Activated CD4-positive, alpha-beta memory T cell treated with anti-CD3 and anti-CD28 coated beads for 36 hours (primary cell): ENCODE results near the gene CALCOCO1. TPM values are rescaled to one million over a fixed set of nuclear protein-coding genes. Genes with fewer than 3 reads are reported as not detected.
A peak's percentile ranks its signal among the peaks of the same experiment; 100 is the strongest.

Experiments used
- CTCF ChIA-PET: fragments of 350-600 bp; sonication (Branson Sonifier 250); formaldehyde crosslinking; loops from one replicate; lab custom pipeline; 2021; ENCODE audit warnings: antibody characterized with exemption, inconsistent platforms; lab: Charles Lee
- POLR2A ChIA-PET: fragments of 350-600 bp; sonication (Branson Sonifier 250); formaldehyde crosslinking; loops from one replicate; lab custom pipeline; 2021; ENCODE audit warnings: antibody characterized with exemption; lab: Charles Lee
- DNase-seq: peaks from one replicate; pipeline ENCODE4 v3.0.0-alpha.2; 2020
- H3K27ac Mint-ChIP-seq: one replicate; pipeline ENCODE4 v1.8.0; 2021; ENCODE audit warnings: mixed read lengths
- H3K27me3 Mint-ChIP-seq: one replicate; pipeline ENCODE4 v1.8.0; 2021; ENCODE audit warnings: mixed read lengths
- H3K36me3 Mint-ChIP-seq: one replicate; pipeline ENCODE4 v1.8.0; 2021; ENCODE audit warnings: mixed read lengths
- H3K4me1 Mint-ChIP-seq: one replicate; pipeline ENCODE4 v1.8.0; 2021; ENCODE audit warnings: low read depth, mixed read lengths
- H3K4me3 Mint-ChIP-seq: one replicate; pipeline ENCODE4 v1.8.0; 2021; ENCODE audit warnings: mild to moderate bottlenecking, mixed read lengths
- H3K9me3 Mint-ChIP-seq: one replicate; pipeline ENCODE4 v1.8.0; 2021; ENCODE audit warnings: mixed read lengths
- intact Hi-C: fragments of 100-400 bp; cut with micrococcal nuclease; formaldehyde crosslinking; loops from one replicate; pipeline ENCODE4 v1.15.1; 2023
- total RNA-seq, 2 experiments: library from RNA; stranded (reverse); gene quantifications; one replicate each; pipeline ENCODE4 v1.2.3, GENCODE V29; 2021

Gene CALCOCO1
- total RNA-seq, 2 experiments from 2014 or later, result 21.2 to 23.7 TPM

- CTCF ChIA-PET, result interaction anchor here (0.6 to 7.9 kb wide), 2 partner anchors 14 to 494 kb away, joined by 3 to 145 read pairs; no protein-coding TSS in a partner anchor
- Mint-ChIP-seq H3K4me1 (peaks cover 10% of the 10 kb centered on the region), H3K27ac (no peak overlapping the region), H3K36me3 (no peaks in the 10 kb centered on the region), H3K27me3 (peaks cover 49% of the 10 kb centered on the region), H3K9me3 (no peaks in the 10 kb centered on the region), H3K4me3 (no peak overlapping the region)
- DNase-seq, result no peak
- POLR2A ChIA-PET, result no interaction called here
- intact Hi-C loops, result no loop called here
These were observed 31.5 kb upstream of the CALCOCO1 start for GRCh38 chr12:53758730-53759103.

GRCh38 chr12:53758081-53758729 is 31.0 kb upstream of the CALCOCO1 start:
- peaks cover 44% of the 10 kb centered on the region for H3K27me3 Mint-ChIP-seq
- no peaks in the 10 kb centered on the region for H3K36me3 Mint-ChIP-seq
- no peak for DNase-seq
- H3K4me3 Mint-ChIP-seq, result no peak overlapping the region
- no peak overlapping the region for H3K27ac Mint-ChIP-seq
- H3K4me1 Mint-ChIP-seq, result peaks cover 10% of the 10 kb centered on the region
- ChIA-PET POLR2A (no interaction called here), CTCF (interaction anchor here (0.6 to 7.9 kb wide), 13 partner anchors 8 to 494 kb away, joined by 3 to 145 read pairs (median 6); no protein-coding TSS in a partner anchor)
- no peaks in the 10 kb centered on the region for H3K9me3 Mint-ChIP-seq
- intact Hi-C loops, result no loop called here

- Mint-ChIP-seq H3K27me3 (peaks cover 36% of the 10 kb centered on the region), H3K4me3 (peak overlapping the region; percentile 46), H3K27ac (peak overlapping the region; percentile 34), H3K36me3 (no peaks in the 10 kb centered on the region), H3K9me3 (no peaks in the 10 kb centered on the region), H3K4me1 (peaks cover 10% of the 10 kb centered on the region)
- POLR2A ChIA-PET, result interaction anchor here (0.5 to 1.4 kb wide), 2 partner anchors 10 to 47 kb away, joined by 3 to 4 read pairs; no protein-coding TSS in a partner anchor
- intact Hi-C loops, result no loop called here
- DNase-seq, result peak; percentile 92
- CTCF ChIA-PET, result interaction anchor here (0.6 to 7.9 kb wide), 36 partner anchors 9 to 624 kb away, joined by 3 to 145 read pairs (median 4); partner anchors contain the start of gene CALCOCO1
These were observed 30.0 kb upstream of the CALCOCO1 start for GRCh38 chr12:53757101-53757770.

DNA sequence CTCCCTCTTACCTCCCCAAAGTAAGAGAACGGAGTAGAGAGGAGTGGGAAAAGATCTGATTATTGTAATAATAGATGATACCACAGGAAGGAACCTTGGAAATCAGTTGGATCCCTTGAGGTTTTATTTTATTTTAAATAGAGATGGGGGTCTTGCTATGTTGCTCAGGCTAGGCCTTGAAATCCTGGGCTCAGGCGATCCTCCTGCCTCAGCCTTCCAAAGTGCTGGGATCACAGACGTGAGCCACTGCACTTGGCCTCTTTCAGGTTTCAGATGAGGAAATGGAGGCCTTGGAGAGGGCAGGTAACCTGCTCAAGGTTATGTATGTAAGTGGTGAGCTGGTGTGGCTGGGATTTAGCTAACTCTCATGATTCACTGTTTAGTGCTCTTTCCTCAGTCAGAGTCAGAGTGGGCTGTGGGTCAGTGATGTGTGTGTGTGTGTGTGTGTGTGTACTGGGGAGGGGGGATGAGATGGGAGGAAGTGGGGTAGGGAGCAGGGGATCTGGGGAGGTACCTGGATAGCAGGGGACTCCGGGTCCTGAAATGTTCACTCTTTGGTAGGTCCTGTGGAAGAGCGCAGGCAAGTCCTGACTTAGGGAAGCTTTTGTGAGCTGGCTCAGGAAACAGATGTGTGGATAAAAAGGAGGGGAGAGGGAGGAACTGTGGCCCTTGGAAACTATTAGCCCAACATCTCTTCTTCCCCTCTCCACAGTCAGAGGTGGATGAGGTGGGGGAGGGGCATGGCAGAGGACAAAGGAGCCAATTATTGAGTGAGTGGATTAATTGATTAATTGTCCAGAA is 29.2 kb upstream of the CALCOCO1 start:
- POLR2A ChIA-PET, result interaction anchor here (0.5 to 1.4 kb wide), 2 partner anchors 9 to 46 kb away, joined by 3 to 4 read pairs; no protein-coding TSS in a partner anchor
- no peak for DNase-seq
- Mint-ChIP-seq H3K4me3 (no peak overlapping the region), H3K36me3 (no peaks in the 10 kb centered on the region), H3K27ac (no peak overlapping the region), H3K27me3 (peaks cover 35% of the 10 kb centered on the region), H3K4me1 (peaks cover 12% of the 10 kb centered on the region), H3K9me3 (no peaks in the 10 kb centered on the region)
- CTCF ChIA-PET, result interaction anchor here (0.6 to 7.9 kb wide), 28 partner anchors 9 to 623 kb away, joined by 3 to 145 read pairs (median 5); partner anchors contain the start of gene CALCOCO1
- intact Hi-C loops, result no loop called here

GRCh38 chr12:53755893-53756292 is 28.6 kb upstream of the CALCOCO1 start:
- ChIA-PET POLR2A (interaction anchor here (1.4 kb wide), 1 partner anchor 8 kb away, joined by 4 read pairs; no protein-coding TSS in a partner anchor), CTCF (interaction anchor here (0.9 to 7.9 kb wide), 6 partner anchors 10 to 445 kb away, joined by 3 to 145 read pairs (median 6); no protein-coding TSS in a partner anchor)
- Mint-ChIP-seq H3K27me3 (peaks cover 32% of the 10 kb centered on the region), H3K36me3 (no peaks in the 10 kb centered on the region), H3K4me3 (no peak overlapping the region), H3K27ac (no peak overlapping the region), H3K4me1 (peaks cover 12% of the 10 kb centered on the region), H3K9me3 (no peaks in the 10 kb centered on the region)
- DNase-seq, result no peak
- intact Hi-C loops, result no loop called here

DNA sequence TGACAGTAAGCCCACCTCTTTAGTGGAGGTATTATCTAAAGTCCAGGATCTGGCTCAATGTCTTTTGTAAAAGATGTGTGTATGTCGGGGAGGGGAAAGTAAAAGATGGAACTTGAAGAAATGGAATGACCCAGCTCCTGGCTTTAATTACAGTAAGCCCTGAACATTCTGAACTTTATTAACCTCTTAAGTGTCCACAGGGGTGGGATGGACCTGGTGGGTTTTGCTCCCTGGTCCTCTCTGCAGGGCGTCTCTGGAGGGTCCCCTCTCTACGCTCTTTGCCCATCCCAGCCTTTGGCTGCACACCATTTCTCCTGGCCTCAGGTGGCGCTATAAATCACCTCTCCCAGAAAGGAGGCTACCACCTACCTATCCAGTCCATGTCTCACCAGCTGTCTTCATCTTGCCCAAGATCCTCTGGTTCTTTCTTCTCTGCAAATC is 28.2 kb upstream of the CALCOCO1 start:
- Mint-ChIP-seq H3K27me3 (peaks cover 29% of the 10 kb centered on the region), H3K4me1 (peaks cover 12% of the 10 kb centered on the region), H3K4me3 (no peak overlapping the region), H3K9me3 (no peaks in the 10 kb centered on the region), H3K27ac (no peak overlapping the region), H3K36me3 (no peaks in the 10 kb centered on the region)
- CTCF ChIA-PET, result interaction anchor here (1.2 to 7.9 kb wide), 3 partner anchors 10 to 110 kb away, joined by 3 to 145 read pairs (median 15); no protein-coding TSS in a partner anchor
- no peak for DNase-seq
- POLR2A ChIA-PET, result no interaction called here
- intact Hi-C loops, result no loop called here

- POLR2A ChIA-PET, result no interaction called here
- H3K27ac Mint-ChIP-seq, result no peak overlapping the region
These were observed 27.5 kb upstream of the CALCOCO1 start for GRCh38 chr12:53754633-53755264.

GRCh38 chr12:53754188-53754585 is 26.9 kb upstream of the CALCOCO1 start:
- DNase-seq, result no peak
- CTCF ChIA-PET, result interaction anchor here (0.7 to 1.5 kb wide), 4 partner anchors 9 to 54 kb away, joined by 3 to 5 read pairs (median 4); no protein-coding TSS in a partner anchor
- Mint-ChIP-seq H3K4me3 (no peak overlapping the region), H3K27ac (no peak overlapping the region), H3K4me1 (peaks cover 12% of the 10 kb centered on the region), H3K36me3 (no peaks in the 10 kb centered on the region), H3K27me3 (peaks cover 20% of the 10 kb centered on the region), H3K9me3 (no peaks in the 10 kb centered on the region)
- POLR2A ChIA-PET, result no interaction called here
- intact Hi-C loops, result no loop called here

More at GRCh38 chr12:53754633-53755264, 27.5 kb upstream of the CALCOCO1 start:
- H3K36me3 Mint-ChIP-seq, result no peaks in the 10 kb centered on the region
- H3K4me3 Mint-ChIP-seq, result no peak overlapping the region
- CTCF ChIA-PET, result interaction anchor here (0.7 to 7.9 kb wide), 4 partner anchors 9 to 52 kb away, joined by 3 to 145 read pairs (median 4); no protein-coding TSS in a partner anchor
- DNase-seq, result no peak
- intact Hi-C loops, result no loop called here
- peaks cover 12% of the 10 kb centered on the region for H3K4me1 Mint-ChIP-seq
- no peaks in the 10 kb centered on the region for H3K9me3 Mint-ChIP-seq
- peaks cover 25% of the 10 kb centered on the region for H3K27me3 Mint-ChIP-seq

DNA sequence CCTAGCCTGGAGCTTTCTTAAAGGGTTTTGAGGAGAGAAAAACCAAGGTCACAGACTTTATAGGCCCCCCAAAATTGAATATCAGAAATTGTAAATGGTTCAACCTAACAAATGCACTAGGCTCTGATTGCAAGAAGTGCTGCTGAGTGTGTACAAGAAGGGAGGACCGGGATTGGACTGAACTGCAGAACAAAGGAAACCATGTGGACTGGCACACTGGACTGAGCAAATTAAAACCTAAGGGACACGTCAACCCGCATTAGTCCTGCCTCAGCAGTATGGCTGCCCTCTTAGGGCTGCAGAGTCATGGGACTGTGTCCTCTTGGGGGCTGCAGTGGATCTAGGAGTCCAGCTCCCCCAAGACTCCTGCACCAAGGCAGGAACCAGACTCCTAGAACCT is 25.4 kb upstream of the CALCOCO1 start:
- peaks cover 6% of the 10 kb centered on the region for H3K27me3 Mint-ChIP-seq

DNA sequence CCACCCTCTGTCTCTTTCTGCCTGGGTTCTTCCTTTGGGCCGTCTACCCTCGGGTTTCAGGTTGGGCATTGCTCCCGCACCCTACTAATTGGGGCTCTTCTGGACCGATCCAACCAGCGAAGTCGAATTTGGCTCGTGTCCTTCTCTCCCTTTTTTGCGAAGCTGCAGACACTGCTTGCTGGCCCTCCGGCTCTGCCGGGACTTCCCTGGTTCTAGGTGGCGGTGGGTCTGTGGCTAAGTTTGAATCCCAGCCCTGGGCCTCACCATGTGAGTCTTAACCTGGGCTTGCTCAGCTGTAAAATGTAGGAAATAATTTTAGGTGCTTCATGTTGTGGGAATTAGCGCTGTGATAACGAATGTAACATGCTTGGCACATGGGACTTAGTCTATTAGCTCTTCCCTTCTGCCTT is 24.9 kb upstream of the CALCOCO1 start:
- Mint-ChIP-seq H3K4me1 (peaks cover 18% of the 10 kb centered on the region), H3K4me3 (no peak overlapping the region), H3K9me3 (no peaks in the 10 kb centered on the region), H3K27me3 (peaks cover 6% of the 10 kb centered on the region), H3K27ac (no peak overlapping the region), H3K36me3 (no peaks in the 10 kb centered on the region)
- no peak for DNase-seq
- POLR2A ChIA-PET, result no interaction called here
- intact Hi-C loops, result no loop called here
- CTCF ChIA-PET, result interaction anchor here (0.6 to 3.5 kb wide), 3 partner anchors 10 to 76 kb away, joined by 3 to 15 read pairs (median 3); partner anchors contain the start of genes ATP5MC2 and CALCOCO1

More for the DNA sequence above, 25.4 kb upstream of the CALCOCO1 start:
- no peak overlapping the region for H3K27ac Mint-ChIP-seq
- no peak for DNase-seq
- intact Hi-C loops, result no loop called here
- peaks cover 14% of the 10 kb centered on the region for H3K4me1 Mint-ChIP-seq
- CTCF ChIA-PET, result interaction anchor here (0.6 to 3.5 kb wide), 4 partner anchors 9 to 77 kb away, joined by 3 to 15 read pairs (median 3); partner anchors contain the start of genes ATP5MC2 and CALCOCO1
- POLR2A ChIA-PET, result no interaction called here
- H3K36me3 Mint-ChIP-seq, result no peaks in the 10 kb centered on the region
- no peaks in the 10 kb centered on the region for H3K9me3 Mint-ChIP-seq
- no peak overlapping the region for H3K4me3 Mint-ChIP-seq
